Hematopoietic multipotent progenitor cell treated with erythropoietin and hydrocortisone succinate and interleukin-3 and kit ligand, for 4 days (in vitro differentiated cells): ENCODE measurements around the gene NDUFA12.

Source experiments
- DNase-seq: peaks from one replicate; pipeline ENCODE4 v3.0.0-alpha.2; 2015

Gene NDUFA12

GRCh38 chr12:94930772-94931171, 72.7 kb downstream of the NDUFA12 start:
- DNase-seq = no peak

GRCh38 chr12:94930216-94930654, 73.3 kb downstream of the NDUFA12 start:
- no peak for DNase-seq

GRCh38 chr12:94929780-94930179, 73.7 kb downstream of the NDUFA12 start:
- no peak for DNase-seq

- DNase-seq = no peak
Measured at GRCh38 chr12:94925729-94926128, 77.8 kb downstream of the NDUFA12 start.

GRCh38 chr12:94925206-94925605, 78.3 kb downstream of the NDUFA12 start:
- DNase-seq = no peak

- DNase-seq = no peak
Measured at GRCh38 chr12:94922561-94922960, 80.9 kb downstream of the NDUFA12 start.
